GM12872 (cell line): Measurements from ENCODE around the gene CMSS1.

Experiments used
- TF ChIP-seq, protein P1 (sequence below): IDR thresholded peaks from 3 replicates; pipeline ENCODE4 v1.5.1; 2011; ENCODE audit warnings: low read depth, mild to moderate bottlenecking, low read length, moderate library complexity; ENCODE audit not compliant: insufficient read depth

The CMSS1 gene

DNA sequence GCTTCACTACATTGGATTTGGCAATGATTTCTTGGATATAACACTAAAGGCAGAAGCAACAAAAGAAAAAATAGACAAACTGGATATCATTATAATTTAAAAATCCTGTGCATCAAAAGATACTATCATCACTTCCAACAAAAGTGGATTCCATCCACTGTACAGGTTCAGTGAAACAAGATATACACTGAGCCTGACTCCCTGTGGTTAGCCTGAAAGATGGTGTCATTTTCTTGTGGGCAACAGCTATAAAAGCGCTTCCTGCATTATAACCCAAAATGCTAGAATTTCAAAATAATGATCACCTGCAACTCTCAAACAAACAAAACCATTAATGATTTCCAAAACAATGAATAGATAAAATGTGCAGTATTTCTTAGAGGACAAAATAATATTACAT lies 403.5 kb downstream of the CMSS1 start:
- TF ChIP-seq, protein P1, sequence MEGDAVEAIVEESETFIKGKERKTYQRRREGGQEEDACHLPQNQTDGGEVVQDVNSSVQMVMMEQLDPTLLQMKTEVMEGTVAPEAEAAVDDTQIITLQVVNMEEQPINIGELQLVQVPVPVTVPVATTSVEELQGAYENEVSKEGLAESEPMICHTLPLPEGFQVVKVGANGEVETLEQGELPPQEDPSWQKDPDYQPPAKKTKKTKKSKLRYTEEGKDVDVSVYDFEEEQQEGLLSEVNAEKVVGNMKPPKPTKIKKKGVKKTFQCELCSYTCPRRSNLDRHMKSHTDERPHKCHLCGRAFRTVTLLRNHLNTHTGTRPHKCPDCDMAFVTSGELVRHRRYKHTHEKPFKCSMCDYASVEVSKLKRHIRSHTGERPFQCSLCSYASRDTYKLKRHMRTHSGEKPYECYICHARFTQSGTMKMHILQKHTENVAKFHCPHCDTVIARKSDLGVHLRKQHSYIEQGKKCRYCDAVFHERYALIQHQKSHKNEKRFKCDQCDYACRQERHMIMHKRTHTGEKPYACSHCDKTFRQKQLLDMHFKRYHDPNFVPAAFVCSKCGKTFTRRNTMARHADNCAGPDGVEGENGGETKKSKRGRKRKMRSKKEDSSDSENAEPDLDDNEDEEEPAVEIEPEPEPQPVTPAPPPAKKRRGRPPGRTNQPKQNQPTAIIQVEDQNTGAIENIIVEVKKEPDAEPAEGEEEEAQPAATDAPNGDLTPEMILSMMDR, result no peak

DNA sequence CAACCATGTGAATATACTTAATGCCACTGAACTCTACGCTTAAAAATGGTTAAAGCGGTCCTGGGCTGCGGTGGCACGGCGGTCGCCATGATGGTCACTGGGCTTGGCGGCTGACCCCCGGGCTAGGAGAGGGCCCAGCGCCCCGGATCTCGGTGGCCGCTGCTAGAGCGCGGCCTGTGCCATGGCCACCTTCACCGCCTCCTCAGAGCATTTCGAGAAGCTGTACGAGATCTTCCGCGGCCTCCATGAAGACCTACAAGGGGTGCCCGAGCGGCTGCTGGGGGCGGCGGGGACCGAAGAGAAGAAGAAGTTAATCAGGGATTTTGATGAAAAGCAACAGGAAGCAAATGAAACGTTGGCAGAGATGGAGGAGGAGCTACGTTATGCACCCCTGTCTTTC lies 407.5 kb downstream of the CMSS1 start:
- TF ChIP-seq, protein P1, result no peak

DNA sequence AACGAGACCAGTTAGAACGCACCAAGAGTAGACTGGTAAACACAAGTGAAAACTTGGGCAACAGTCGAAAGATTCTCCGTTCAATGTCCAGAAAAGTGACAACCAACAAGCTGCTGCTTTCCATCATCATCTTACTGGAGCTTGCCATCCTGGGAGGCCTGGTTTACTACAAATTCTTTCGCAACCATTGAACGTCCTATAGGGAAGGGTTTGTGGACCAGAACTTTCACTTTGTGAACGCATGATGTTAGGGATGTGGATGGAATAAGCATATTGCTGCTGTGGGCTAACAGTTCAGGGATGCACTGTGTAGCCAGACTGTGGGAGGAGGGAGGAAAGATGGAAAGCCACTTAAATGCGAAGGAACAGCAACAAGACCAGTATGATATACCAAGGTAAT lies 408.2 kb downstream of the CMSS1 start:
- TF ChIP-seq, protein P1, result no peak

DNA sequence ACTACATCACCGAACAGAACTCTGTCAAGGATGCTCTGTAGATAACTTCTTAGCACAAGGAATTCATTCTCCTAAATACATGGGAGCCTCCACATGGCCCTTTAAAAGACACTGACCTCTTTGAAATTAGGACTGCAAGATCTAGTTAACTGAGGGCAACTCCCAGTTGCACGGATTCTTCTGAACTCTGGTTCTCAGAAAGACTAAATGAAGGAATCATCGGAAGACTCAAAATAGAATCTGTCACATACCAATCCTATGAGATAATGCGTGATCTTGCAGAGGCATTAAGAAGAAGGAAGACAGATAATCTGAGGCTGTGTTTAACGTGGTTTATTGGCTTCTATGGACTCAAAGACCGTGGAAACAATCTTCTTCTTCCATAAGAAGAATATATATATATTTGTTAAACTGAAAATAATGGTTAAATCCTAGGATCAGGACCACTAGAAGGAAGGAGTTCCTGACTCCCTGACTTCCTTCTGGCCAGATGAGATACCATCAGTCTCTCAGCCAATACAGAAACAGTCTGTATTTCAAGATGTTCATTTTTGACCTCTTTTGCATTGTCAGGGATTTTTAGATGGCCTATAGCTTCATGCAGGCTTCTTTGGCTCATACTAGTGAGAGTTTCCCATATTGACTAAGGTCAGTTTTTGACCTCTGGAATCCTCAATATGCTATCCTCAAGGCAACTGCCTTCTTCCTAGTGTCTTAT lies 409.2 kb downstream of the CMSS1 start:
- TF ChIP-seq, protein P1, result no peak

DNA sequence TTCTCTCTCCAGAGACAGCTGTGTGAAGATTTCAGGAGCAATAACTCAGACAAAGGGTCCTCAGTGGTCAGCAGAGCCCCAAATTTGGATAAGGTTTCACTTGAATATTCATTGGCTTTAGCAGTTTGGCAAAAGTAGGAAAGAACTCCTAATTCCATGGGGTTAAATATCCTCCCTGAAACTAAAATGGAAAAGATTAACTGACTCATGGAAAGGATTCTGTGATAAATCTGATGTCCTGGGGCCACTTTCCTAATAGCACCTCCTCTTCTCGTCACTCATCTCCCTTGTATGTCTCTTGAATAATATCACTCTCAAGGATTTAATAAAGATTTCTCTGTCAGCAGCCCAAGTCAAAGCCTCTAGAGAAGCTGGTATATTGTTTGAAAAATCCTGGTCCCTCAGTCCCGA lies 409.9 kb downstream of the CMSS1 start:
- TF ChIP-seq, protein P1, result no peak

DNA sequence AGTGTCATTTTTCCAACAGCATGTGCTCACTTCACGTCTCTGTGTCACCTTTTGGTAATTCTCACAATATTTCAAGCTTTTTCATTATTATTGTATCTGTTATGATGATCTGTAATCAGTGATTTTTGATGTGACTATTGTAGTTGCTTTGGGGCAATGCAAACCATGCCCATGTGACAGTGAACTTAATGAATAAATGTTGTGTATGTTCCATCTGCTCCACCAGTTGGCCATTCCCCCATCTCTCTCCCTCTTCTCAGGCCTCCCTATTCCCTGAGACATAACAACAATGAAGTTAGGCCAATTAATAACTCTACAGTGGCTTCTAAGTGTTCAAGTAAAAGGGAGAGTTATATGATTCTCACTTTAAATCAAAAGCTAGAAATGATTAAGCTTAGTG lies 410.6 kb downstream of the CMSS1 start:
- TF ChIP-seq, protein P1, result no peak

DNA sequence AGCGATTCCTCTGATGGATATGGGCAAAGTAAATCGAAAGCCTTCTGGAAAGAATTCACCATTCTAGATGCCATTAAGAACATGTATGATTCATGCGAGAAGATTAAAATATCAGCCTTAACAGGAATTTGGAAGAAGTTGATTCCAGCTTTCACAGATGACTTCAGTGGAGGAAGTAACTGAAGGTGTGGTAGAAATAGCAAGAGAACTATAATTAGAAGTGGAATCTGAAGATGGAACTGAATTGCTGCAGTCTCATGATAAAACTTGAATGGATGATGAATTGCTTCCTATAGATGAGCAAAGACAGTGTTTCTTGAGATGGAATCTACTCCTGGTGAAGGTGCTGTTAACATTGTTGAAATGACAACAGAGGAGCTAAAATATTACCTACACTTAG lies 413.0 kb downstream of the CMSS1 start:
- TF ChIP-seq, protein P1, result no peak
